Type B pancreatic cell (in vitro differentiated cells): Measurements from ENCODE around the gene MYO5C. TPM values are rescaled to one million over a fixed set of nuclear protein-coding genes. Genes with fewer than 3 reads are reported as not detected.

ENCODE experiments used
- DNase-seq: peaks from one replicate; pipeline ENCODE4 v3.0.0; 2021; ENCODE audit warnings: mixed read lengths; ENCODE audit not compliant: unreplicated experiment; ENCODE audit errors: extremely low spot score
- H3K27ac Mint-ChIP-seq: 2 replicates; pipeline ENCODE4 v1.8.0; 2021; ENCODE audit warnings: mild to moderate bottlenecking, mixed read lengths
- H3K27me3 Mint-ChIP-seq: 2 replicates; pipeline ENCODE4 v1.8.0; 2021; ENCODE audit warnings: mixed read lengths
- H3K36me3 Mint-ChIP-seq: 2 replicates; pipeline ENCODE4 v1.8.0; 2021; ENCODE audit warnings: mixed read lengths
- H3K4me1 Mint-ChIP-seq: one replicate; pipeline ENCODE4 v1.8.0; 2021; ENCODE audit warnings: mixed read lengths; ENCODE audit not compliant: unreplicated experiment
- H3K4me3 Mint-ChIP-seq: 2 replicates; pipeline ENCODE4 v1.8.0; 2021; ENCODE audit warnings: mild to moderate bottlenecking, mixed read lengths
- H3K9me3 Mint-ChIP-seq: 2 replicates; pipeline ENCODE4 v1.8.0; 2021; ENCODE audit warnings: mixed read lengths
- CTCF ChIP-seq: fragments of 200-600 bp; sonication (generic); conservative IDR thresholded peaks from 2 replicates; pipeline ENCODE4 v1.5.0; 2021; ENCODE audit warnings: antibody characterized with exemption, mild to moderate bottlenecking
- total RNA-seq: library from RNA; stranded (reverse); gene quantifications from 2 replicates; pipeline ENCODE4 v1.2.1, GENCODE V29; 2021; ENCODE audit warnings: low replicate concordance

MYO5C gene
- total RNA-seq, 1 donor from 2014 or later, result 17.5 TPM

DNA sequence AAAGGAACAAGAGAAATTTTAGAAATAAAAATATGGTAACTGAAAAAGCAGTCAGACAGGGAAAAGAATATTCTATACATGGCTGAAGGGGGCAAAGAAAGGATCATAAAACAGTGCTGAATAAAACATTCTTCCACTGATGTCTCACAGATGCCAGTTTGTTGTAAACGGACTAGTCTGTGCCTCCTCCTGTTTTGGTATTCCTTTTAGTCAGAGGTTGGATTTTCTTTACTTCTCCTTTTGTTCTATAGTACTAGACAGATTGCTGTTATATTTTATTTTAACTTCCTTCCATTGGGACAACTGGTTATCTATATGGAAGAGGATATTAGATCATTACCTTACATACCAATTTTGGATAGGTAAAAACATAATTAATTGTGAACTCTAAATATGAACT, 88.4 kb downstream of the MYO5C start:
- Mint-ChIP-seq H3K9me3 (no peaks in the 10 kb centered on the region), H3K27ac (no peak overlapping the region), H3K27me3 (no peaks in the 10 kb centered on the region), H3K4me1 (no peaks in the 10 kb centered on the region), H3K36me3 (peaks cover 11% of the 10 kb centered on the region), H3K4me3 (no peak overlapping the region)
- no peak for TF ChIP-seq CTCF
- DNase-seq, result no peak

DNA sequence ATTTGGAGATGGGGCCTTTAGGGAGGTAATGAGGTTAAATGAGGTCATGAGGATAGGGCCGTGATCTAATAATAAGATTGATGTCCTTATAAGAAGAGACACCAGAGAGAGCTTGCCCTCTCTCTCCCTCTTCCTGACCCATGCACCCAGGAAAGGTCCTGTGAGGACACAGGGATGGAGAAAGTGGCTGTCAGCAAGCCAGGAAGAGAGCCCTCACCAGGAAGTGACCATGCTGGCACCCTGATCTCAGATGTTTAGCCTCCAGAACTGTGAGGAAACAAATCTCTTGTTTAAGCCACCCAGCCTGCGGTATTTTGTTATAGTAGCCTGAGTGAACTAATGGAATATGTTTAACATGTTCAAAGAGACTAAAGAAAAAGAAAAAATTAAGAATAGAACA, 89.2 kb downstream of the MYO5C start:
- no peaks in the 10 kb centered on the region for H3K9me3 Mint-ChIP-seq
- no peaks in the 10 kb centered on the region for H3K27me3 Mint-ChIP-seq
- TF ChIP-seq CTCF, result no peak
- DNase-seq, result no peak
- peaks cover 11% of the 10 kb centered on the region for H3K36me3 Mint-ChIP-seq
- no peaks in the 10 kb centered on the region for H3K4me1 Mint-ChIP-seq
- no peak overlapping the region for H3K4me3 Mint-ChIP-seq
- H3K27ac Mint-ChIP-seq, result no peak overlapping the region

- H3K27me3 Mint-ChIP-seq, result no peaks in the 10 kb centered on the region
- H3K4me3 Mint-ChIP-seq, result no peak overlapping the region
- no peak for TF ChIP-seq CTCF
- no peak overlapping the region for H3K27ac Mint-ChIP-seq
- H3K9me3 Mint-ChIP-seq, result no peaks in the 10 kb centered on the region
- no peaks in the 10 kb centered on the region for H3K4me1 Mint-ChIP-seq
- peaks cover 11% of the 10 kb centered on the region for H3K36me3 Mint-ChIP-seq
- DNase-seq, result no peak
Measured at GRCh38 chr15:52204657-52205056, 90.9 kb downstream of the MYO5C start.

- DNase-seq, result no peak
- no peaks in the 10 kb centered on the region for H3K9me3 Mint-ChIP-seq
- no peaks in the 10 kb centered on the region for H3K27me3 Mint-ChIP-seq
- no peak overlapping the region for H3K27ac Mint-ChIP-seq
- no peak for TF ChIP-seq CTCF
- H3K4me3 Mint-ChIP-seq, result no peak overlapping the region
- H3K36me3 Mint-ChIP-seq, result peaks cover 4% of the 10 kb centered on the region
- no peaks in the 10 kb centered on the region for H3K4me1 Mint-ChIP-seq
Measured at GRCh38 chr15:52200831-52201365, 94.7 kb downstream of the MYO5C start.

- Mint-ChIP-seq H3K9me3 (no peaks in the 10 kb centered on the region), H3K36me3 (no peaks in the 10 kb centered on the region), H3K27me3 (no peaks in the 10 kb centered on the region), H3K4me1 (no peaks in the 10 kb centered on the region), H3K4me3 (no peak overlapping the region), H3K27ac (no peak overlapping the region)
- no peak for DNase-seq
- TF ChIP-seq CTCF, result no peak
Measured at GRCh38 chr15:52199271-52199670, 96.3 kb downstream of the MYO5C start.

DNA sequence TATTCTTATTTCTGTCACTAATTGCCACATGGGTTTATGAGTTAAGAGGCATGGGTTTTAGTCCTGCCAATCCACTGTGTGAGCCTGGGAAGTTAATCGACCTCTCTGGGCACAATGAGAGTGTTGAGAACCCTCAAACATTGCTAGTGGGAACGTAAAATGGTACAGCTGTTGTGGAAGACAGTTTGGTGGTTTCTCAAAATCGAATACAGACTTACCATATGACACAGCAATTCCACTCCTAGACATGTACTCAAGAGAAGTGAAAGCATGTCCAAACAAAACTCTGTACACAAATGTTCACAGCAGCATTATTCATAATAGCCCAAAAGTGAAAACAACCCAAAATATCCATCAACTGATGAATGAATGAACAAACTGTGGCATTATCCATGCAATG, 98.7 kb downstream of the MYO5C start:
- Mint-ChIP-seq H3K4me1 (no peaks in the 10 kb centered on the region), H3K27me3 (no peaks in the 10 kb centered on the region), H3K36me3 (no peaks in the 10 kb centered on the region), H3K9me3 (no peaks in the 10 kb centered on the region), H3K4me3 (no peak overlapping the region), H3K27ac (no peak overlapping the region)
- DNase-seq, result no peak
- no peak for TF ChIP-seq CTCF
